ENCODE measurements around the gene SCAMP2.
A peak's percentile ranks its signal among the peaks of the same experiment; 100 is the strongest.
"Not testable (repeated sequence)": the region's sequence is repeated elsewhere in the genome, so short reads cannot be mapped to it uniquely, and the experiment has no call there.

SCAMP2 gene, protein sequence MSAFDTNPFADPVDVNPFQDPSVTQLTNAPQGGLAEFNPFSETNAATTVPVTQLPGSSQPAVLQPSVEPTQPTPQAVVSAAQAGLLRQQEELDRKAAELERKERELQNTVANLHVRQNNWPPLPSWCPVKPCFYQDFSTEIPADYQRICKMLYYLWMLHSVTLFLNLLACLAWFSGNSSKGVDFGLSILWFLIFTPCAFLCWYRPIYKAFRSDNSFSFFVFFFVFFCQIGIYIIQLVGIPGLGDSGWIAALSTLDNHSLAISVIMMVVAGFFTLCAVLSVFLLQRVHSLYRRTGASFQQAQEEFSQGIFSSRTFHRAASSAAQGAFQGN

DNA sequence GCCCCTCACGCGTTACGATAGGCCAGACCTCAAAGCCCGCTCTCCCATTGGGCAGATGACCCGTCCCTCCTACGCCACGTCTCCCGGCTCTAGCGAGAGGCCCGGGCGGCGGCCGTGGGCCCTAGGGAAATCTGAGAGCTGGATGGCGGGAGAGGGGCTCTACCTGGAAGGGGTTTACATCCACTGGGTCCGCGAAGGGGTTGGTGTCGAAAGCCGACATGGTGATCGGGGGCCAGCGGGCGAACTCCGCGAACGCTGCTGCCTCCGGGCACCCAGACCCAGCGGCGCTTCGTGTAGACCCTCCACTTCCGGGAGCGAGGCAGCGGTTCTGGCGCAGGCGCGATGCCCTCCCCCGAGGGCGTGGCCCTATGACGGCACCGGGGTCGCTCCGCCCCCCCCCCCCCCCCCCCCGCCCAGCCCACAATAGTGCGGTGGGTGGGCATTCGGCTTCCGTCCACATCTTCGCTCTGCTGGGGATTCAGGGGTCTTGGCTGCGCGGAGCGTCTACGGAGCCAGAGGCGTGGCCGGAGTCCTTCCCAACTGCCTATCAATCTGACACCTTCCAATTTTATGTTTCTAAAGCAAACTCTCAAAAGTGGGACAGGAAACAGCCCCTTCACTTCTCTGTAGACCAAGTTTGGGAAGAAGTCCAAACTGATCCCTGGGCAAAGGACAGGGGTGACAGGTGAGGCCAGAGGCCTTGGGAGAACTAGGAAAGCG is at the start of gene SCAMP2:
Gene SCAMP2, minus strand, starts transcription at position 330 of the 720 bp plus-strand sequence. Its CDS starts 110 bp downstream, at position 220.
- DNase-seq, result peak; percentile 94

DNA sequence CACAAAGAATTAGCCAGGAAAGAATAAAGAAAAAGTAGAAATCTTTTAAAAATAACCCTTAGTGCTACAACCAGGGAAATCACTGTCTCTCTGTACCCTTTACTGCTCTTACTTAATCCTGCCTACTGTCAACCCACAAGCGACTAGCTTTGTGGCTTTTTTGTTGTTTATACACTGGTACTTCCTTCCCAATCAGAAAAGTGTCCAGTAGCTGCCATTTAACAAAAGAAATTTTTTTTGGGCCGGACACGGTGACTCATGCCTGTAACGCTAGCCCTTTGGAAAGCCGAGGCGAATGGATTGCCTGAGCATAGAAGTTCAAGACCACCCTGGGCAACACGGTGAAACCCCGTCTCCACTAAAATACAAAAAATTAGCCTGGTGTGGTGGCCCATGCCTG is 47.3 kb upstream of the SCAMP2 start:
- no peak for DNase-seq

- DNase-seq, result no peak
Measured at GRCh38 chr15:74917676-74918075, 44.5 kb upstream of the SCAMP2 start.

- not testable (repeated sequence) for DNase-seq
Measured at GRCh38 chr15:74913799-74914198, 40.6 kb upstream of the SCAMP2 start.

- DNase-seq, result no peak
Measured at GRCh38 chr15:74913041-74913440, 39.9 kb upstream of the SCAMP2 start.

GRCh38 chr15:74908635-74909034 is 35.5 kb upstream of the SCAMP2 start:
- DNase-seq, result no peak

DNA sequence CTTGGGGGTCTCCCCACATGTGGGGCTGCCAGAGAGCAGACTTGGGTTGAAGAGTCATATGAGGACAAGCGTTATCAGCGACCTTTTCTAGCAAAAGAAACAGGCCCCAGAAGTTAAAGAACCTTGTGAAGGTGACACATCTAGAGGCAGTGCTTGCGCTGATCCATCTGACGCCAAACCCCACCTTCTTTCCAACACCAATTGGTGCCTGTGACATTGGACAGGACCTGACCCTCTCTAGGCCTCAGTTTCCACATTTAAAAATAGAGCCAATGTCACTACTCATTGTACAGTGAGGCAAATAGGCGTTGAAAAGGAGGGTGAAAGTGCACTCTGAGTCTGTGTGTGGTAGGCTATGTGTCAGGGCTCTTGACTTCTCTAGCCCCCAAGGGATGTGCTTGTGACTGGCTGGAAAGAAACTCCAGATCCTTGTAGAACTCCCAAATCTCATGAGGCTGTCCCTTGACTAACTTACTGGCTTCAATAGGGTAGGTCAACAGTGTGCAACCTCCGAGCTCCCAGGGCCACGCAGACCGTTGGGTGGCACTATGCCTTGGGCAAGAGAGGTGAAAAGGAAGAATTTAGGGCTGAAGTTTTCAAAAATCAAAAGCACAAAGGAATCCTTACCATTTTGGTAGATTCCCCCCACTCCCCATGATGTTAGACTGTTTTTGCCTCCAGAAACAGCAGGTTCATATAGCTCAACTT is 34.2 kb upstream of the SCAMP2 start:
- DNase-seq, result no peak

DNA sequence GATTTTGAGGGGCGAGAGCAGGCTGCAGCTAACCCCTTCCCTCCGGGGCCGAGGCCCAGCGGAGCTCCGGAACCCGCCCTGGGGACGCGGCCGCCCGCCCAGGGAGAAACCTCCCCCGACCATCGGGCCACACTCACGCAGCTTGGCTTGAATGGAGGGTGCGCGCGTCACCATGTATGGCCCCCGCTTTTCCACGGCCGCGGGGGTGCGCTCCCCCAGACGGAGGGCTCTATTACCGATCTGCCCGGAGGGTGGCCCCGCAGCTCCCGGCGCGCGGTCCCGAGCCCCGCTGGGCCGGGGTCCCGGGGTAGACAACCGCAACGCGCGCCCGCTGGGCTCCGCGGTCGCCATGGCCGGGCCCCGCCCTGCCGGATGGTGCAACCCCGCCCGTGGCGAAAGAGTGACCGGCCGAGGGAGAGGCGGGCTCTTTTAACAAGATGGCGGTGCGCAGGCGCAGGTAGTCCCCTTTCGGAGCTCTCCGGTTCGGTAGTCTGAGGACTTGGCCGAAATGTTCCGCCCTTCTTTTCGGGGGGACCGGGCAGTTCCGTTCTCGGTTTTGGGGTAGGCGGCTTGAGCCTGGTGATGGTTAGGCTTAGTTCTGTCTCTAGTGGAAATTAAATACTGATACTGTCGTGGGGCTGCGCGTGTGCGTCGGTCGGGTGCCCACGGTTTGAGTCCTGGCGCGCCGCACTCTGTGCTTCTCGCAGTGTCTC is 33.4 kb upstream of the SCAMP2 start, which contains the start of gene FAM219B:
Gene FAM219B, minus strand, starts transcription at position 402 of the 713 bp plus-strand sequence. Its CDS starts 51 bp downstream, at position 351.
- peak; percentile 89 for DNase-seq

DNA sequence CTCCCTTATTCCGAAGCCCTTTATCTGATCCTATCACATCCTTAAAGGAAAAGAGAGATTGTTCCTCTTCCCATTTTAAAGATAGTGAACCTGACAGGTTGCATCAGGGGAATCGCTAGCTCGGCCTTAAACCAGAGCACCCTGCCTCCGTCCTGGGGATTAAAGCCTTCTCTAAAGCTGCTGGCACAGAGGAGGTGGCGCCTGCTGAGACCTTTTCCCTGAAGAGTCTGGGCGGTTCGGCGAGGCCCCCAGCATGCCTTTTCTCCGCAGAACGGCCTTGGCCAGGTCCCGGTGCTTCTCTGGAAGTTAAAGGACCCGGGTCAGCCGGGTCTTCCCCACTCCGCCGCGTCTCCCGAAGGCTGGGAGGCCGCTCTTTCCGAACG is 32.9 kb upstream of the SCAMP2 start:
- DNase-seq, result no peak

- no peak for DNase-seq
Measured at GRCh38 chr15:74904190-74904805, 31.1 kb upstream of the SCAMP2 start.

- DNase-seq, result no peak
Measured at GRCh38 chr15:74903676-74904075, 30.5 kb upstream of the SCAMP2 start.

DNA sequence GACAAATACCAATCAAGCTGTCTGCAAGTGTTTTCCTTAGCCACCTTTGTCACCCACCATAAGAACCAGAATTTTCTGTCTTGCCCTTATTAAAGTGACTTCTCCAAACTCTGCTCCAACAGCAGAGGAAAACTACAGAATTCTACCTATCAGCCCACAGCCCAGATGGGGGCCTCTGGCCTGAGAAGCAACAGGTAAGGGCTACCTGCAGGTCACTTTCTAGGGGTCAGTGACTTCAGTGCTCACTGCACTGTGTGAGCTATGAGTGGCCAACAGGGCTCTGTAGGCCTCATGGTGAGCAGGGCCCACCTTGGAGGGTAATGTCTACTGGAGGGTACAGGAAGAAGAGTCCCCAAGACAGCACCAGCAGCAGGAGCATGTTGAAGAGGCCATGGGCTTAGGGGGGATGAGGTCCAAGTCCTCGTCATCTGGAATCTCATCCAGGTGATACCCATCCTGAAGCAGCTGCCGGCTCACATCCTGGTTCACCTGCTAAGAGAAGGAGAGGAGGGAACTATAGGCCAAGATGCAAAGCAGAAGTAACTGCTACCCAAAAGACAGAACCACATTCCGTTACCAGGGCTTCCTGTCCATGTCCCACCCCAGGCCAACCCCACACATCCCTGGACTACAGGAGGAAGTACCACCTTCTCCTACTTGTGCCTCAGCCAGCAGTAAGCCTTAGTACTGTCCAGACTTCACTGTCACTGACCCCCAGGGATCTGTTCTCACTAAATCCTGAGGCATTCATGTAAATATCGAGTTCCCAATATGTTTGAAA is 29.3 kb upstream of the SCAMP2 start:
- DNase-seq, result no peak

- peak; percentile 75 for DNase-seq
Measured at GRCh38 chr15:74901612-74902063, 28.5 kb upstream of the SCAMP2 start.

DNA sequence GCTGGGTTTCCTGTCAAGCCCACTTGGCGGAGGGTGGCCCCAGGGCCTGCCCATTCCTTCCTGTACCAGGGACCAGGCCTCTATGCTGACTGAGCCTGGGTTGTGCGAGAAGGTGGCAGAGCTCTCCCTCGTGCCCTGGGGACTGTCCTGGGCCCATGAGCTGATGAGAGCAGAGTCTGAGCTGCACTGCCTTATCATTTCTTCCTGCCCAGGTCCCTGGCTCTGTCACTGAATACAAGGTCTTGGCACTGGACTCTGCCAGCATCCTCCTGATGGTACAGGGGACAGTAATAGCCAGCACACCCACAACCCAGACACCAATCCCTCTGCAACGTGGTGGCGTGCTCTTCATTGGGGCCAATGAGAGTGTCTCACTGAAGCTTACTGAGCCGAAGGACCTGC is 24.1 kb upstream of the SCAMP2 start:
- no peak for DNase-seq

- no peak for DNase-seq
Measured at GRCh38 chr15:74896316-74896715, 23.2 kb upstream of the SCAMP2 start.

GRCh38 chr15:74895830-74896229 is 22.7 kb upstream of the SCAMP2 start:
- no peak for DNase-seq

DNA sequence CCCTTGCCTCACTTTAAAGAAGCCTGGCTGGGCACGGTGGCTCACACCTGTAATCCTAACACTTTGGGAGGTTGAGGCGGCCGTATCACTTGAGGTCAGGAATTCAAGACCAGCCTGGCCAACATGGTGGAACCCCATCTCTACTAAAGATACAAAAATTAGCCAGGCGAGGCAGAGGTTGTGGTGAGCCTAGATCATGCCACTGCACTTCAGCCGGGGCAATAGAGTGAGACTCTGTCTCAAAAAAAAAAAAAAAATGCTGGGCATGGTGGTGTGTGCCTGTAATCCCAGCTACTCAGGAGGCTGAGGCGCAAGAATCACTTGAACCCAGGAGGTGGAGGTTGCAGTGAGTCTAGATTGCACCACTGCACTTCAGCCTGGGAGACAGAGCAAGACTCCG is 21.2 kb upstream of the SCAMP2 start:
- DNase-seq, result not testable (repeated sequence)

DNA sequence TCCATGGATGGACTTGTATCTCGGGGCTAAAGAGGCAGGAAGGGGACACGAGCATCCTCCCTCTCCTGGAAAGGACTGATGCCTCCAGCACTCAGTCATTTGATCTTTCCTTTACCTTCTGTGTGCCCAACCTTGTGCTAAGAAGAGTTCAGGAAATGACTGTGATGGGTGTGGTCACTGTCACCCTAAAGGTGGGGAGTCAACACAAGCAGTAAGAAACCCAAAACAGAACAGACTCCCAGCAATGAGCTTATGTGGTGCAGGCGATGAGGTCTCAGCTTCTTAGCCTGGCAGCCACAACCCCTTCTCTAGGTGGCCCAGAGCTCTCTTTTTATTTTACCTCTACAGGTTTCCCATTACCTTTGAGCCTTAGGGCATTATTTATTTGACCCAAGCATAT is 20.5 kb upstream of the SCAMP2 start:
- DNase-seq, result no peak

GRCh38 chr15:74892931-74893330 is 19.8 kb upstream of the SCAMP2 start:
- DNase-seq, result no peak

DNA sequence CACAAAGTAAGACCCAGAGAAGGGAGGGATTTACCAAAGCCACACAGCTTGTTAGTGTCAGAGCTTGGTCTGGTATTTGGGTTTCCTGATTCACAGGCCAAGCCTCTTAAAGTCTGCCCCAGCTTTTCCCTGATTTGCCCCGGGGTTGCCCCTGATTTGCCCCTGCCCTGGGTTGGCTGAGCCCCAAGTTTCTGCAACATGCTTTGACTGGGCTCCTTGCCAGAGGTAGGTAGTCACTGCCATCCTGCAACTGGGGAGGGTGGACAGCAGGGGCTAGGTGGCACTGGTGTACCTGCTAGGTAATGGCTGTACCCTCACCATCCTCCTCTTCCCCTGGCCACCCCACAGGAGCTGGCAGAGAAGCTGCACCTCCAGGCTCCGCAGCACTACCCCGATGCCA is 19.1 kb upstream of the SCAMP2 start:
- DNase-seq, result no peak

DNA sequence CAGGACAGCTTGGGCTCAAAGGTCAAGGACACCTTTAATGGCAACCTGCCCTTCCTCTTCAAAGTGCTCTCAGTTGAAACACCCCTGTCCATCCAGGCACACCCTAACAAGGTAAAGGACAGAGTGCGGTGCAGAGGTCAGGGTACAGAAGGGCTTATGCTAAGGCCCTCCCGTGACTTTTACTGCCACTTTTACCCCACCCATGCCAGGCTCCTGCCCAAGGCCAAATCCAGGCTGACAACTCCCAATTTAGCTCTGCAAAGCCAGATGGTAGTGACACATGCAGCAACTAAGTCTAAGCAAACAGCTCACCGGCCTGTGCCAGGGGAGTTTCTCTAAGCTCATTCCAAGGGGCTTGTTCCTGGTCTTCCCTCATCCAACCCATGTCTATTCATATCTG is 18.3 kb upstream of the SCAMP2 start:
- no peak for DNase-seq

DNA sequence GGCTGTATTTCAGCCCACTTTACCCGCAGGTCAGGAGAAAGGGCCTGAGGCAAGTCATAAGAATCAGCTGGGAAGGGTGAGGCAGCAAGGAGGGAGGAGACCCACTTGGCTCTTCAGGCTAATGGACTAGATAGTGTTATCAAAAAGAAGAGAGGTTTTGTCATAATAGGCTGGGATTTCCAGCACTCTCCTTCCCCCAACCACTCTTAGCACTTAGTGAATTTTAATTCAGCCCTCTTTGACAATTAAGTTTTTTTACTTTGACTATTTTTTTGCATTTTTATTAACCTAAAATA is 17.4 kb upstream of the SCAMP2 start:
- no peak for DNase-seq

All from activated CD8-positive, alpha-beta memory T cell treated with anti-CD3 and anti-CD28 coated beads, Interleukin-2, amount 50 U/mL, for 48 hours (primary cell).